KMS-11 (cell line): Measurements from ENCODE around the gene STEAP2.

ENCODE experiments used
- H2AFZ ChIP-seq: fragments of 200-600 bp; sonication (generic); 2 replicates; pipeline ENCODE4 v1.6.1; 2016; ENCODE audit warnings: antibody characterized with exemption, mixed run types, low read depth
- H3K27ac ChIP-seq: fragments of 200-600 bp; sonication (generic); 2 replicates; pipeline ENCODE4 v1.6.1; 2016; ENCODE audit warnings: mild to moderate bottlenecking, mixed run types
- H3K27me3 ChIP-seq: fragments of 200-600 bp; sonication (generic); 2 replicates; pipeline ENCODE4 v1.6.1; 2017; ENCODE audit warnings: mild to moderate bottlenecking, low read depth, mixed run types, moderate library complexity; ENCODE audit not compliant: insufficient read depth
- H3K36me3 ChIP-seq: fragments of 200-600 bp; sonication (generic); 2 replicates; pipeline ENCODE4 v1.6.1; 2017; ENCODE audit warnings: mild to moderate bottlenecking, mixed run types; ENCODE audit not compliant: insufficient read depth
- H3K4me1 ChIP-seq: fragments of 200-600 bp; sonication (generic); 2 replicates; pipeline ENCODE4 v1.6.1; 2016; ENCODE audit warnings: mild to moderate bottlenecking, low read depth, mixed run types; ENCODE audit not compliant: poor library complexity, severe bottlenecking
- H3K4me2 ChIP-seq: fragments of 200-600 bp; sonication (generic); 2 replicates; pipeline ENCODE4 v1.7.0; 2016; ENCODE audit warnings: mild to moderate bottlenecking, mixed run types
- H3K4me3 ChIP-seq: fragments of 200-600 bp; sonication (generic); IDR thresholded peaks from 2 replicates; pipeline ENCODE4 v1.6.1; 2017; ENCODE audit warnings: low read depth, low read length, mixed read lengths; ENCODE audit not compliant: insufficient read depth
- H3K79me2 ChIP-seq: fragments of 200-600 bp; sonication (generic); 2 replicates; pipeline ENCODE4 v1.6.1; 2016; ENCODE audit warnings: low read depth, mixed run types; ENCODE audit not compliant: insufficient read depth
- H3K9ac ChIP-seq: fragments of 200-600 bp; sonication (generic); 2 replicates; pipeline ENCODE4 v1.6.1; 2016; ENCODE audit warnings: mild to moderate bottlenecking, mixed run types
- H4K20me1 ChIP-seq: fragments of 200-600 bp; sonication (generic); 2 replicates; pipeline ENCODE4 v1.6.1; 2016; ENCODE audit warnings: mild to moderate bottlenecking, mixed run types; ENCODE audit not compliant: insufficient read depth
- TF ChIP-seq, protein P1 (sequence below): fragments of 200-600 bp; sonication (generic); conservative IDR thresholded peaks from 2 replicates; pipeline ENCODE4 v1.6.1; 2017; ENCODE audit warnings: low read depth, mild to moderate bottlenecking, antibody characterized with exemption, low read length, moderate library complexity, mixed read lengths

STEAP2 gene

DNA sequence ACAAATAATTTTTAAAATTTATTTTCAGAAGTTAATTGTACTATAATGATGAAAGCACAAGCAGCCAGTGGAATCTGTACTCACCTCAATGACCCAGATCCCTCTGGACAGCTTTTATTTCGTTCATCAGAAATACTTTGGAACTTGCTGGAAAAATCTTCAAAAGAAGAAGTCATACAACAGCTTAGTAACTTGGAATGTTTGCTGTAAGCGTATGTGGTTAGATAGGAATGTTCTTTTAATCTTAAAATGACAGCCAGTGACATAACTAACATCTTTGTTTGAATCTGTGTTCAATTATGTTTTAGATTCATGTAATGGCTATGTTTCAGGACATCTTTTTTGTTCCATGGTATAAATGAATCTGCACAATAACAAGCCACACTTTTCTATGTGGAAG, 60.2 kb downstream of the STEAP2 start:
- H3K4me2 ChIP-seq, result no peak overlapping the region
- H3K9ac ChIP-seq, result no peak overlapping the region
- TF ChIP-seq, protein P1, sequence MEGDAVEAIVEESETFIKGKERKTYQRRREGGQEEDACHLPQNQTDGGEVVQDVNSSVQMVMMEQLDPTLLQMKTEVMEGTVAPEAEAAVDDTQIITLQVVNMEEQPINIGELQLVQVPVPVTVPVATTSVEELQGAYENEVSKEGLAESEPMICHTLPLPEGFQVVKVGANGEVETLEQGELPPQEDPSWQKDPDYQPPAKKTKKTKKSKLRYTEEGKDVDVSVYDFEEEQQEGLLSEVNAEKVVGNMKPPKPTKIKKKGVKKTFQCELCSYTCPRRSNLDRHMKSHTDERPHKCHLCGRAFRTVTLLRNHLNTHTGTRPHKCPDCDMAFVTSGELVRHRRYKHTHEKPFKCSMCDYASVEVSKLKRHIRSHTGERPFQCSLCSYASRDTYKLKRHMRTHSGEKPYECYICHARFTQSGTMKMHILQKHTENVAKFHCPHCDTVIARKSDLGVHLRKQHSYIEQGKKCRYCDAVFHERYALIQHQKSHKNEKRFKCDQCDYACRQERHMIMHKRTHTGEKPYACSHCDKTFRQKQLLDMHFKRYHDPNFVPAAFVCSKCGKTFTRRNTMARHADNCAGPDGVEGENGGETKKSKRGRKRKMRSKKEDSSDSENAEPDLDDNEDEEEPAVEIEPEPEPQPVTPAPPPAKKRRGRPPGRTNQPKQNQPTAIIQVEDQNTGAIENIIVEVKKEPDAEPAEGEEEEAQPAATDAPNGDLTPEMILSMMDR, result no peak
- no peak overlapping the region for H3K4me3 ChIP-seq
- H4K20me1 ChIP-seq, result no peaks in the 10 kb centered on the region
- H3K36me3 ChIP-seq, result no peaks in the 10 kb centered on the region
- H2AFZ ChIP-seq, result no peak overlapping the region
- H3K4me1 ChIP-seq, result no peaks in the 10 kb centered on the region
- no peaks in the 10 kb centered on the region for H3K27me3 ChIP-seq
- no peak overlapping the region for H3K27ac ChIP-seq
- H3K79me2 ChIP-seq, result no peaks in the 10 kb centered on the region

DNA sequence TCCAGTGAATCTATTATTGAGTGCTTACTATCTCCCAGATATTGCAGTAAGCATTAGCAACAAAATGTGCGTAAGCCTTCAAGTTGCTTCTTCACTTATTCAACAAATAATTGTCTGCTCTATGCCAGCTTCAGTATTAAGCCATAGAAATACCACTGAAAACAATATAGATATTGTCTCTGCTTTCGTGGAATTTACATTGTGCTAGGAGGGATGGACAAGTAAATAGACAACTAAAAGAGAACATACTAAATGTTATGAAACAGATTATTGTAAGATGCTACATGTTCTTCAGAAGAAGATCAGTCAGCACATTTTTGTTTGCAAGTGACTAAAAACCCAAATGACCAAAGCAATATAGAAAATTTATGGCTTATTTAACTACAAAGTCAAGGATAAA, 60.7 kb downstream of the STEAP2 start:
- no peak overlapping the region for H3K27ac ChIP-seq
- no peak overlapping the region for H3K4me3 ChIP-seq
- no peaks in the 10 kb centered on the region for H3K36me3 ChIP-seq
- H4K20me1 ChIP-seq, result no peaks in the 10 kb centered on the region
- no peak overlapping the region for H2AFZ ChIP-seq
- TF ChIP-seq, protein P1, result no peak
- no peaks in the 10 kb centered on the region for H3K4me1 ChIP-seq
- H3K27me3 ChIP-seq, result no peaks in the 10 kb centered on the region
- H3K9ac ChIP-seq, result no peak overlapping the region
- no peaks in the 10 kb centered on the region for H3K79me2 ChIP-seq
- H3K4me2 ChIP-seq, result no peak overlapping the region

DNA sequence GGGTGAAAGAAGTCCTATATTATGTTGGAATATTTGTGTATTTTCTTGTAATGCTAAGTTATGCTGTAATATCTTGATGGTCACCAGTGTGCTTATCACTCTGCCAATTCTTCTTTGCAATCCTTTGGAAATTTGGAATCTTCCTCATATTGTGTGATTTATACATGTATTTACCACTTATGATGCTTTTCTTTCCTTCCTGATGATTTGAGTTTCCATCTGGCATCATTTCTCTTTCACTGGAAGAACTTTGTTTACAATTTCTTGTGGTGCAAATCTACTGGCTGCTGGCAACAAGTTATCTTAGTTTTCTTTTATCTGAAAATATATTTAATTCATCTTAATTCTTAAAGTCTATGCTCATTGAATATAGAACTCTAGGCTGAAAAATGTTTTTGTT, 62.6 kb downstream of the STEAP2 start:
- Histone ChIP-seq H3K36me3 (no peaks in the 10 kb centered on the region), H2AFZ (no peak overlapping the region), H3K4me3 (no peak overlapping the region), H4K20me1 (no peaks in the 10 kb centered on the region), H3K4me2 (no peak overlapping the region), H3K27ac (no peak overlapping the region), H3K9ac (no peak overlapping the region), H3K4me1 (no peaks in the 10 kb centered on the region), H3K79me2 (no peaks in the 10 kb centered on the region), H3K27me3 (no peaks in the 10 kb centered on the region)
- TF ChIP-seq, protein P1, result no peak

DNA sequence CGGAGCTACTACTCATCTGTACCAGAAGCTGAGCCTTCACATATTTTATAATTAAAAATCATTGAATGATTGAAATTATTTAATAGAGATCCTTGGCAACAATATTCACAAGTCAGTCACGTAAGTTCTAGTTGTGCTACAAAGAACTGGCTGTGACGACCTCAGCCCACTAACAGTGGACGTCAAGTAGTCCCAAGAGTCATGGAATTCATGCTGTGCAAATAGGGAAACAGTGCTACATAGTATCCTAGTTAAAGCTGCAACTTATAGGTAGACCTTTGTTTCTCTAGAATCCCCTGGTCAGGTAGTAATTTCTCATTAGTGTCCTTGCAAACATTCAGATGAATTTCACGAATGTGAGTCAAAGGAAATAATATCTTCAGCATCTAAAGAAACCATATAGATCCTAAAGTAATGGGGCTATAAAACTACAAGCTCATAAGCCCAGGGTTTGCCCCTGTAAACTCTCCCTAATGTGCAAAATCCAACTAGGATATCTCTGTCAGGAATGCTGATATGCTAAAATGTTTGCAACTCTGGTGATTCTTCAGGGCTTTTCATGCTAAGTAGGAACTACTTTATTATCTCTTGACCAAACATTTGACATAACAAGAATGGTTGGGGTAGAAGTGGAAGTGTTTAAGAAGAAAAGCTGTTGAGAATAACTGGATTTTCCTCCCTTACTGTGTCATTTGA, 64.6 kb downstream of the STEAP2 start:
- Histone ChIP-seq H3K9ac (no peak overlapping the region), H3K27me3 (no peaks in the 10 kb centered on the region), H3K27ac (no peak overlapping the region), H3K79me2 (no peaks in the 10 kb centered on the region), H3K4me2 (no peak overlapping the region), H3K4me1 (no peaks in the 10 kb centered on the region), H4K20me1 (no peaks in the 10 kb centered on the region), H3K36me3 (no peaks in the 10 kb centered on the region), H3K4me3 (no peak overlapping the region), H2AFZ (no peak overlapping the region)
- TF ChIP-seq, protein P1, result no peak
